K562 (cell line): ENCODE data around the gene UBE2D2. TPM values are rescaled to one million over a fixed set of nuclear protein-coding genes. Genes with fewer than 3 reads are reported as not detected.
"Not testable (repeated sequence)": the region's sequence is repeated elsewhere in the genome, so short reads cannot be mapped to it uniquely, and the experiment has no call there.

Source experiments
- ARID2 ChIP-seq: fragments of 450-650 bp; IDR thresholded peaks from 2 replicates; pipeline ENCODE4 v1.6.1; 2017; ENCODE audit warnings: antibody characterized with exemption, mild to moderate bottlenecking
- BHLHE40 ChIP-seq: IDR thresholded peaks from 2 replicates; pipeline ENCODE4 v1.6.1; 2011; ENCODE audit warnings: low read length, improper control_type of control experiment
- DEAF1 ChIP-seq: fragments of 450-650 bp; formaldehyde crosslinking; IDR thresholded peaks from 2 replicates; pipeline ENCODE4 v1.4.0; 2020; ENCODE audit warnings: mild to moderate bottlenecking, moderate library complexity
- ESRRA ChIP-seq: fragments of 450-650 bp; IDR thresholded peaks from 2 replicates; pipeline ENCODE4 v1.6.1; 2014; ENCODE audit warnings: low read depth, mild to moderate bottlenecking, moderate library complexity, borderline replicate concordance
- FOXA3 ChIP-seq, 2 experiments: fragments of 450-650 bp in 1 of 2; sonication (generic) in 1 of 2; formaldehyde crosslinking; IDR thresholded peaks in 1 of 2; conservative IDR thresholded peaks in 1 of 2; 2 replicates each; pipeline versions ENCODE4 v1.4.0 to v1.8.0; 2020 to 2022; ENCODE audit warnings: mild to moderate bottlenecking in 2 of 2, missing genetic modification reagents in 1 of 2
- HDAC1 ChIP-seq, 2 experiments: fragments of 450-650 bp; IDR thresholded peaks; 2 replicates each; pipeline ENCODE4 v1.6.1; 2016 to 2017; ENCODE audit warnings: inconsistent platforms in 1 of 2, mild to moderate bottlenecking in 1 of 2, moderate library complexity in 1 of 2
- L3MBTL2 ChIP-seq: fragments of 450-650 bp; IDR thresholded peaks from 2 replicates; pipeline ENCODE4 v1.6.1; 2016; ENCODE audit warnings: mild to moderate bottlenecking, moderate library complexity
- MTA3 ChIP-seq: fragments of 450-650 bp; formaldehyde crosslinking; IDR thresholded peaks from 2 replicates; pipeline ENCODE4 v1.6.1; 2017; ENCODE audit warnings: mild to moderate bottlenecking, borderline replicate concordance
- MYC ChIP-seq, 2 experiments: fragments of 250-450 bp in 1 of 2; sonication (Bioruptor Pico) in 1 of 2; IDR thresholded peaks; 2 replicates each; pipeline versions ENCODE4 v1.5.1 to v1.6.1; 2012 to 2021; ENCODE audit warnings: low read depth in 2 of 2, borderline replicate concordance in 1 of 2, improper control_type of control experiment in 1 of 2, low read length in 1 of 2, mild to moderate bottlenecking in 1 of 2, moderate library complexity in 1 of 2
- RCOR1 ChIP-seq, 2 experiments: IDR thresholded peaks; 2 replicates each; pipeline ENCODE4 v1.6.1; 2012; ENCODE audit warnings: low read depth in 2 of 2, low read length in 2 of 2, borderline replicate concordance in 1 of 2, improper control_type of control experiment in 1 of 2
- SMAD4 ChIP-seq: fragments of 250-450 bp; sonication (Bioruptor Pico); conservative IDR thresholded peaks from 2 replicates; pipeline ENCODE4 v1.8.0; 2021; ENCODE audit warnings: inconsistent platforms, mild to moderate bottlenecking, moderate library complexity
- STAG1 ChIP-seq: sonication (generic); formaldehyde crosslinking; IDR thresholded peaks from 2 replicates; pipeline ENCODE4 v1.5.0; 2020; ENCODE audit warnings: missing genetic modification reagents, borderline replicate concordance
- USF1 ChIP-seq: sonication (generic); formaldehyde crosslinking; IDR thresholded peaks from 2 replicates; pipeline ENCODE4 v1.9.0; 2022; ENCODE audit warnings: mild to moderate bottlenecking, missing genetic modification reagents
- USF2 ChIP-seq: sonication (generic); formaldehyde crosslinking; IDR thresholded peaks from 2 replicates; pipeline ENCODE4 v1.5.0; 2020; ENCODE audit warnings: missing genetic modification reagents
- XRCC5 ChIP-seq: fragments of 200-400 bp; formaldehyde crosslinking; IDR thresholded peaks from 2 replicates; pipeline ENCODE4 v1.6.1; 2017; ENCODE audit warnings: low read depth, mild to moderate bottlenecking, low read length
- ZNF175 ChIP-seq: fragments of 200-800 bp; sonication (Bioruptor generic); IDR thresholded peaks from 2 replicates; pipeline ENCODE4 v1.6.1; 2016; ENCODE audit warnings: low read depth, mild to moderate bottlenecking, missing genetic modification characterization, missing compliant biosample characterization
- ZNF24 ChIP-seq: fragments of 450-650 bp; IDR thresholded peaks from 2 replicates; pipeline ENCODE4 v1.6.1; 2016
- ZNF584 ChIP-seq: fragments of 200-800 bp; sonication (Bioruptor generic); IDR thresholded peaks from 2 replicates; pipeline ENCODE4 v1.6.1; 2016; ENCODE audit warnings: low read depth, mild to moderate bottlenecking, missing genetic modification characterization, missing compliant biosample characterization
- ZNF592 ChIP-seq: fragments of 450-650 bp; IDR thresholded peaks from 2 replicates; pipeline ENCODE4 v1.6.1; 2017; ENCODE audit warnings: antibody characterized with exemption, mild to moderate bottlenecking
- polyA plus RNA-seq, 8 experiments: library from polyadenylated mRNA; depleted of rRNA in 4 of 8; stranded (reverse) in 5 of 8; unstranded in 3 of 8; fragments of >200 nt; fragmentation: Nextera tagmentation in 2 of 8; fragmentation: Illumina TruSeq in 1 of 8; extraction: Ambion mirVana in 2 of 8; extraction: Trizol in 1 of 8; gene quantifications; 2 replicates each; pipeline versions ENCODE4 v1.2.1 to v1.2.3, GENCODE V29; 2011 to 2014; ENCODE audit warnings: inconsistent platforms in 1 of 8, missing spikeins in 1 of 8
- total RNA-seq, 7 experiments: library from RNA; depleted of rRNA in 6 of 7; stranded (reverse); fragments of >200 nt in 6 of 7; fragmentation: Illumina TruSeq in 2 of 7; extraction: Trizol in 2 of 7; gene quantifications; 2 replicates each; pipeline versions ENCODE4 v1.2.1 to v1.2.3, GENCODE V29; 2011 to 2021; ENCODE audit warnings: low replicate concordance in 1 of 7

Gene UBE2D2
- total and polyA plus RNA-seq, 9 of the 15 experiments (the other 6 are each of a cell fraction or from before 2014, with no cell fraction given) = 53.6 to 198 (median 122) TPM

GRCh38 chr5:139513434-139513833 is 47.7 kb upstream of the UBE2D2 start (continued):
- peak; percentile 87 for TF ChIP-seq DEAF1 (CRISPR knock-in tag)
- peak; percentile 75; the same call in 1 of the 2 replicates for TF ChIP-seq STAG1 (CRISPR knock-in tag)
- TF ChIP-seq XRCC5 = 0 out of 2 replicates have a peak, but pooled peaks have one; percentile 37
- TF ChIP-seq MYC (IDR thresholded peaks at IDR 0.05; ENCODE audit: low read depth, low read length) = peak; percentile 78
- not testable (repeated sequence) for TF ChIP-seq MYC (CRISPR knock-in tag; IDR thresholded peaks at IDR 0.05; ENCODE audit: borderline replicate concordance, low read depth)
- peak in 1 of 2 experiments; percentile 86; a peak in 2 of 4 replicates for TF ChIP-seq RCOR1 (IDR thresholded peaks at IDR 0.05; ENCODE audit: borderline replicate concordance in 1 of 2, low read depth in 2 of 2, low read length in 2 of 2)
- peak; percentile 86 for TF ChIP-seq ARID2
- TF ChIP-seq BHLHE40 = peak; percentile 28; the same call in 1 of the 2 replicates
- peak; percentile 64 for TF ChIP-seq SMAD4 (CRISPR knock-in tag)
- peak; percentile 53; the same call in 1 of the 2 replicates for TF ChIP-seq ZNF24
- peak; percentile 59 for TF ChIP-seq L3MBTL2
- peak; percentile 74 for TF ChIP-seq USF2
- 0 out of 2 replicates have a peak, but pooled peaks have one; percentile 45 for TF ChIP-seq ZNF584 (CRISPR knock-in tag)
- peak; percentile 94 for TF ChIP-seq USF1 (CRISPR knock-in tag)
- TF ChIP-seq ZNF175 = peak; percentile 61; the same call in 1 of the 2 replicates
- peak; percentile 51; the same call in 1 of the 2 replicates for TF ChIP-seq ZNF592
- TF ChIP-seq MTA3 = 0 out of 2 replicates have a peak, but pooled peaks have one; percentile 26
- TF ChIP-seq ESRRA = peak; percentile 29; the same call in 1 of the 2 replicates
- TF ChIP-seq HDAC1 (IDR thresholded peaks at IDR 0.05) = peak in 1 of 2 experiments; percentile 14; a peak in 1 of 4 replicates
- peak in 1 of 2 experiments; percentile 21; a peak in 1 of 4 replicates for TF ChIP-seq FOXA3 (CRISPR knock-in tag; conservative IDR thresholded peaks at IDR 0.05 in 1 of 2, IDR thresholded peaks at IDR 0.05 in 1 of 2)
